GM23248 (cell line): ENCODE results near the gene PALMD.

Experiments
- EZH2 ChIP-seq: fragments of 200-600 bp; sonication (generic); IDR thresholded peaks from 2 replicates; pipeline ENCODE4 v1.6.1; 2018; ENCODE audit warnings: antibody characterized with exemption, mild to moderate bottlenecking; ENCODE audit not compliant: insufficient read depth, poor library complexity, severe bottlenecking
- EZH2phosphoT487 ChIP-seq: fragments of 200-600 bp; sonication (generic); IDR thresholded peaks from 2 replicates; pipeline ENCODE4 v1.6.1; 2018; ENCODE audit warnings: antibody characterized with exemption, moderate library complexity, mild to moderate bottlenecking, low read depth; ENCODE audit not compliant: insufficient read depth

- TF ChIP-seq EZH2phosphoT487 (no peak), EZH2 (no peak)
Observed at GRCh38 chr1:99691175-99691574, 45.3 kb downstream of the PALMD start.
